HepG2 (cell line): Measurements from ENCODE around the gene EPHA1. TPM values are rescaled to one million over a fixed set of nuclear protein-coding genes. Genes with fewer than 3 reads are reported as not detected.

Experiments used
- ATAC-seq: fragments of 200-7000 bp; cut with Tn5 transposase; 3 replicates; pipeline ENCODE4 v1.9.1; 2020; ENCODE audit warnings: mild to moderate bottlenecking, moderate library complexity
- BruUV-seq: library from RNA; stranded (reverse); fragments of 400-500 nt; replicated peaks from 2 replicates; lab custom pipeline; 2021; lab: Mats Ljungman, UMichigan
- CTCF ChIA-PET: fragments of 300-600 bp; formaldehyde crosslinking; extraction: SDS; loops from one replicate; lab custom pipeline; 2021; ENCODE audit warnings: low total read pairs, inconsistent platforms, low intra/inter-chr PET ratio; lab: Yijun Ruan, JAX
- POLR2A ChIA-PET: fragments of 350-600 bp; sonication (Branson Sonifier 250); formaldehyde crosslinking; loops from one replicate; lab custom pipeline; 2020; ENCODE audit warnings: antibody characterized with exemption, inconsistent platforms; lab: Yijun Ruan, JAX
- DNase-seq: peaks from one replicate; pipeline ENCODE4 v3.0.0-alpha.2; 2015; ENCODE audit warnings: low spot score
- FAIRE-seq: peaks from 3 replicates; lab custom pipeline; 2011; peaks lifted over from hg19 to GRCh38; lab: Jason Lieb, UNC
- H2AFZ ChIP-seq: one replicate; pipeline ENCODE4 v1.6.1; 2011; ENCODE audit warnings: low read length, inconsistent platforms
- H3K27ac ChIP-seq: fragments of 300-600 bp; 3 replicates; pipeline ENCODE4 v1.8.0; 2011; ENCODE audit warnings: mixed run types, mild to moderate bottlenecking, mixed read lengths, low read length, inconsistent platforms; ENCODE audit not compliant: insufficient read depth; ENCODE audit errors: extremely low read length
- H3K27me3 ChIP-seq, 2 experiments: fragments of 200-600 bp in 1 of 2; 2 replicates in 1 of 2; 3 replicates in 1 of 2; pipeline versions ENCODE4 v1.6.0 to v1.8.0; 2011; ENCODE audit warnings: low read length in 2 of 2, mild to moderate bottlenecking in 2 of 2, moderate library complexity in 2 of 2, inconsistent platforms in 1 of 2; ENCODE audit not compliant: insufficient read depth in 2 of 2, control insufficient read depth in 1 of 2
- H3K36me3 ChIP-seq, 2 experiments: fragments of 200-600 bp in 1 of 2; replicated peaks in 1 of 2; 2 replicates in 1 of 2; 3 replicates in 1 of 2; pipeline versions ENCODE4 v1.5.1 to v1.8.0; 2011; ENCODE audit warnings: low read length in 2 of 2, inconsistent platforms in 1 of 2; ENCODE audit not compliant: insufficient read depth in 2 of 2, control insufficient read depth in 1 of 2
- H3K4me1 ChIP-seq: 2 replicates; pipeline ENCODE4 v1.5.1; 2012; ENCODE audit warnings: low read length, inconsistent platforms; ENCODE audit not compliant: insufficient read depth
- H3K4me2 ChIP-seq: 2 replicates; pipeline ENCODE4 v1.6.0; 2011; ENCODE audit warnings: low read depth, low read length, inconsistent platforms
- H3K4me3 ChIP-seq, 3 experiments: fragments of 200-600 bp in 1 of 3; sonication (generic), shearing (Covaris generic) in 1 of 3; replicated peaks in 1 of 3; 2 replicates each; pipeline ENCODE4 v1.5.1; 2011 to 2016; ENCODE audit warnings: low read length in 3 of 3, inconsistent platforms in 2 of 3, low read depth in 2 of 3, mild to moderate bottlenecking in 2 of 3, control low read depth in 1 of 3, mixed read lengths in 1 of 3; ENCODE audit not compliant: insufficient read depth in 1 of 3
- H3K79me2 ChIP-seq: one replicate; pipeline ENCODE4 v1.6.1; 2011; ENCODE audit warnings: low read length, inconsistent platforms; ENCODE audit not compliant: insufficient read depth
- H3K9ac ChIP-seq: 2 replicates; pipeline ENCODE4 v1.6.0; 2011; ENCODE audit warnings: mild to moderate bottlenecking, low read depth, low read length, inconsistent platforms; ENCODE audit not compliant: insufficient read depth
- H3K9me3 ChIP-seq: 2 replicates; pipeline ENCODE4 v1.5.1; 2012; ENCODE audit warnings: mild to moderate bottlenecking, low read length
- H4K20me1 ChIP-seq: 2 replicates; pipeline ENCODE4 v1.6.0; 2011; ENCODE audit warnings: inconsistent platforms, mild to moderate bottlenecking, low read length, moderate library complexity; ENCODE audit not compliant: insufficient read depth
- FOXJ3 ChIP-seq: sonication (generic); formaldehyde crosslinking; IDR thresholded peaks from 2 replicates; pipeline ENCODE4 v1.4.0; 2020; ENCODE audit warnings: missing genetic modification reagents, mild to moderate bottlenecking, borderline replicate concordance
- HHEX ChIP-seq: IDR thresholded peaks from 2 replicates; pipeline ENCODE4 v1.6.1; 2016; ENCODE audit warnings: control low read depth
- SMAD1 ChIP-seq: sonication (generic); formaldehyde crosslinking; IDR thresholded peaks from 2 replicates; pipeline ENCODE4 v1.4.0; 2020; ENCODE audit warnings: missing genetic modification reagents, low read depth, mild to moderate bottlenecking, borderline replicate concordance
- SMC3 ChIP-seq: IDR thresholded peaks from 2 replicates; pipeline ENCODE4 v1.6.1; 2011; ENCODE audit warnings: low read length, improper control_type of control experiment
- SOX6 ChIP-seq, 2 experiments: fragments of 450-650 bp in 1 of 2; sonication (generic) in 1 of 2; formaldehyde crosslinking in 1 of 2; IDR thresholded peaks; 2 replicates each; pipeline versions ENCODE4 v1.4.0 to v1.6.1; 2017 to 2020; ENCODE audit warnings: antibody characterized with exemption in 1 of 2, mild to moderate bottlenecking in 1 of 2, missing genetic modification reagents in 1 of 2
- STAT5B ChIP-seq: sonication (generic); formaldehyde crosslinking; IDR thresholded peaks from 2 replicates; pipeline ENCODE4 v1.4.0; 2020; ENCODE audit warnings: missing genetic modification reagents
- ZNF724P ChIP-seq: sonication (generic); formaldehyde crosslinking; IDR thresholded peaks from 2 replicates; pipeline ENCODE4 v1.8.0; 2022; ENCODE audit warnings: missing genetic modification reagents, borderline replicate concordance
- WGBS: methylation state at CpG from one replicate; pipeline ENCODE4 v1.1.6; 2017; ENCODE audit warnings: low lambda C conversion rate; 5-methylcytosine and 5-hydroxymethylcytosine counted together
- in situ Hi-C: cut with HindIII; loops from 2 replicates; pipeline ENCODE4 v1.10.0; 2017; ENCODE audit warnings: low pct_unique_long_range_greater_than_20kb; ENCODE audit not compliant: extremely low pct_ligation_motif_present
- intact Hi-C: fragments of 100-400 bp; cut with micrococcal nuclease; formaldehyde crosslinking; loops from one replicate; pipeline ENCODE4 v1.10.0; 2022; ENCODE audit not compliant: unreplicated experiment
- polyA plus RNA-seq, 8 experiments: library from polyadenylated mRNA; depleted of rRNA in 3 of 8; stranded (reverse) in 7 of 8; unstranded in 1 of 8; fragments of >200 nt; fragmentation: Illumina TruSeq in 4 of 8; extraction: Trizol in 4 of 8; gene quantifications; 2 replicates each; pipeline versions ENCODE4 v1.2.1 to v1.2.3, GENCODE V29; 2011 to 2016; ENCODE audit warnings: low read depth in 4 of 8, missing spikeins in 1 of 8, mixed read lengths in 1 of 8; ENCODE audit not compliant: insufficient read depth in 1 of 8
- total RNA-seq, 5 experiments: library from RNA; depleted of rRNA; stranded (reverse); fragments of >200 nt; fragmentation: Illumina TruSeq; extraction: Trizol; gene quantifications; 2 replicates each; pipeline ENCODE4 v1.2.3, GENCODE V29; 2016; ENCODE audit warnings: low read depth in 1 of 5
- TF ChIP-seq, protein P1 (sequence below): sonication (generic); formaldehyde crosslinking; IDR thresholded peaks from 2 replicates; pipeline ENCODE4 v1.4.0; 2020; ENCODE audit warnings: missing genetic modification reagents
- TF ChIP-seq, protein P2 (sequence below): sonication (generic); formaldehyde crosslinking; IDR thresholded peaks from 2 replicates; pipeline ENCODE4 v1.5.0; 2020; ENCODE audit warnings: missing genetic modification reagents
- TF ChIP-seq, protein P3 (sequence below), 2 experiments: fragments of 450-650 bp in 1 of 2; sonication (generic) in 1 of 2; formaldehyde crosslinking in 1 of 2; IDR thresholded peaks; 2 replicates each; pipeline versions ENCODE4 v1.6.1 to v1.8.0; 2016 to 2022; ENCODE audit warnings: antibody characterized with exemption in 1 of 2, mild to moderate bottlenecking in 1 of 2, missing genetic modification reagents in 1 of 2

Gene EPHA1
- total and polyA plus RNA-seq, 2 of the 13 experiments (the other 11 are each of a cell fraction or from before 2014, with no cell fraction given), result 4.6 to 17.1 TPM

DNA sequence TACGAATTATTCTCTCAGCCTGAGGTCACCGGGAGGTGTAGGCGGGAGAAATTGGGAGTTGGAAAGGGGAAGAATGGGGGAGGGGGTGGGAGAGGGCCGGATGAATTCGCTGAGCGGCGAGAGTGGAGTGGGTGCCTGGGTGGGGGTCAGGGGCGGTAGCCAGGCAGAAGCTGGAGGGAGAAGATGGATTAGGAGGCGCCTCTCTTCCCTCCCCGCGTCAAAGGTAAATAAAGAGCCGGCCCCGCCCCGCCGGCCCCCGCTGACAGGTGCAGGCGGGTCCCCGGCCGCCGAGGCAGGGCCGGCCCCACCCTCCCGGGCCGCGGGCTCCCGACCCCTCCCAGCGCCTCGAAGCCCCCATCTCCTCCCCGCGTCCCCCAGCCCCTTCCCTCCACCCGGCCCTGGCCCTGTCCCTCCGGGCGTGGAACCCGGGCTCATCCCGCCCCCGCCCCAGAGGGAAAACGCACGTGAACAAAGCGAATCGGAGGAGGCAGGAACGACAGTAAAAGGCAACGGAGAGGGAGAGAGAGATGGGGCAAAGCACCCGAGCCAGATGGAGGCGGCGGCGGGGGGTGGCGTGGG, 47.0 kb downstream of the EPHA1 start:
- ChIA-PET POLR2A (no interaction called here), CTCF (no interaction called here)
- intact Hi-C loops (no loop called here), in situ Hi-C loops (no loop called here)
- H3K9me3 ChIP-seq, result no peaks in the 10 kb centered on the region
- no peak overlapping the region for H2AFZ ChIP-seq
- peaks cover 7 to 75% of the 10 kb centered on the region in 2 experiments for H3K27me3 ChIP-seq
- no peak for ATAC-seq
- H3K79me2 ChIP-seq, result no peaks in the 10 kb centered on the region
- no peak for FAIRE-seq
- BruUV-seq, result no TSS peak
- no peaks in the 10 kb centered on the region for H3K36me3 ChIP-seq
- WGBS, result 24% methylated on average over 23 of the region's 46 CpGs
- H3K4me3 ChIP-seq, result no peak overlapping the region
- no peaks in the 10 kb centered on the region for H4K20me1 ChIP-seq
- DNase-seq, result no peak
- no peak overlapping the region for H3K9ac ChIP-seq
- H3K4me1 ChIP-seq, result no peaks in the 10 kb centered on the region
- H3K4me2 ChIP-seq, result no peak overlapping the region
- no peak overlapping the region for H3K27ac ChIP-seq
- no peak for TF ChIP-seq HHEX
- TF ChIP-seq FOXJ3 (CRISPR knock-in tag), result no peak
- TF ChIP-seq, protein P1, sequence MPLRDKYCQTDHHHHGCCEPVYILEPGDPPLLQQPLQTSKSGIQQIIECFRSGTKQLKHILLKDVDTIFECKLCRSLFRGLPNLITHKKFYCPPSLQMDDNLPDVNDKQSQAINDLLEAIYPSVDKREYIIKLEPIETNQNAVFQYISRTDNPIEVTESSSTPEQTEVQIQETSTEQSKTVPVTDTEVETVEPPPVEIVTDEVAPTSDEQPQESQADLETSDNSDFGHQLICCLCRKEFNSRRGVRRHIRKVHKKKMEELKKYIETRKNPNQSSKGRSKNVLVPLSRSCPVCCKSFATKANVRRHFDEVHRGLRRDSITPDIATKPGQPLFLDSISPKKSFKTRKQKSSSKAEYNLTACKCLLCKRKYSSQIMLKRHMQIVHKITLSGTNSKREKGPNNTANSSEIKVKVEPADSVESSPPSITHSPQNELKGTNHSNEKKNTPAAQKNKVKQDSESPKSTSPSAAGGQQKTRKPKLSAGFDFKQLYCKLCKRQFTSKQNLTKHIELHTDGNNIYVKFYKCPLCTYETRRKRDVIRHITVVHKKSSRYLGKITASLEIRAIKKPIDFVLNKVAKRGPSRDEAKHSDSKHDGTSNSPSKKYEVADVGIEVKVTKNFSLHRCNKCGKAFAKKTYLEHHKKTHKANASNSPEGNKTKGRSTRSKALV, result no peak
- TF ChIP-seq SMAD1 (CRISPR knock-in tag), result no peak
- no peak for TF ChIP-seq SMC3
- TF ChIP-seq, protein P2, sequence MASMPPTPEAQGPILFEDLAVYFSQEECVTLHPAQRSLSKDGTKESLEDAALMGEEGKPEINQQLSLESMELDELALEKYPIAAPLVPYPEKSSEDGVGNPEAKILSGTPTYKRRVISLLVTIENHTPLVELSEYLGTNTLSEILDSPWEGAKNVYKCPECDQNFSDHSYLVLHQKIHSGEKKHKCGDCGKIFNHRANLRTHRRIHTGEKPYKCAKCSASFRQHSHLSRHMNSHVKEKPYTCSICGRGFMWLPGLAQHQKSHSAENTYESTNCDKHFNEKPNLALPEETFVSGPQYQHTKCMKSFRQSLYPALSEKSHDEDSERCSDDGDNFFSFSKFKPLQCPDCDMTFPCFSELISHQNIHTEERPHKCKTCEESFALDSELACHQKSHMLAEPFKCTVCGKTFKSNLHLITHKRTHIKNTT (CRISPR knock-in tag), result no peak
- TF ChIP-seq, protein P3, sequence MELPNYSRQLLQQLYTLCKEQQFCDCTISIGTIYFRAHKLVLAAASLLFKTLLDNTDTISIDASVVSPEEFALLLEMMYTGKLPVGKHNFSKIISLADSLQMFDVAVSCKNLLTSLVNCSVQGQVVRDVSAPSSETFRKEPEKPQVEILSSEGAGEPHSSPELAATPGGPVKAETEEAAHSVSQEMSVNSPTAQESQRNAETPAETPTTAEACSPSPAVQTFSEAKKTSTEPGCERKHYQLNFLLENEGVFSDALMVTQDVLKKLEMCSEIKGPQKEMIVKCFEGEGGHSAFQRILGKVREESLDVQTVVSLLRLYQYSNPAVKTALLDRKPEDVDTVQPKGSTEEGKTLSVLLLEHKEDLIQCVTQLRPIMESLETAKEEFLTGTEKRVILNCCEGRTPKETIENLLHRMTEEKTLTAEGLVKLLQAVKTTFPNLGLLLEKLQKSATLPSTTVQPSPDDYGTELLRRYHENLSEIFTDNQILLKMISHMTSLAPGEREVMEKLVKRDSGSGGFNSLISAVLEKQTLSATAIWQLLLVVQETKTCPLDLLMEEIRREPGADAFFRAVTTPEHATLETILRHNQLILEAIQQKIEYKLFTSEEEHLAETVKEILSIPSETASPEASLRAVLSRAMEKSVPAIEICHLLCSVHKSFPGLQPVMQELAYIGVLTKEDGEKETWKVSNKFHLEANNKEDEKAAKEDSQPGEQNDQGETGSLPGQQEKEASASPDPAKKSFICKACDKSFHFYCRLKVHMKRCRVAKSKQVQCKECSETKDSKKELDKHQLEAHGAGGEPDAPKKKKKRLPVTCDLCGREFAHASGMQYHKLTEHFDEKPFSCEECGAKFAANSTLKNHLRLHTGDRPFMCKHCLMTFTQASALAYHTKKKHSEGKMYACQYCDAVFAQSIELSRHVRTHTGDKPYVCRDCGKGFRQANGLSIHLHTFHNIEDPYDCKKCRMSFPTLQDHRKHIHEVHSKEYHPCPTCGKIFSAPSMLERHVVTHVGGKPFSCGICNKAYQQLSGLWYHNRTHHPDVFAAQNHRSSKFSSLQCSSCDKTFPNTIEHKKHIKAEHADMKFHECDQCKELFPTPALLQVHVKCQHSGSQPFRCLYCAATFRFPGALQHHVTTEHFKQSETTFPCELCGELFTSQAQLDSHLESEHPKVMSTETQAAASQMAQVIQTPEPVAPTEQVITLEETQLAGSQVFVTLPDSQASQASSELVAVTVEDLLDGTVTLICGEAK (IDR thresholded peaks at IDR 0.05), result no peak
- TF ChIP-seq, protein P3 (CRISPR knock-in tag; IDR thresholded peaks at IDR 0.05), result no peak
- TF ChIP-seq SOX6 (IDR thresholded peaks at IDR 0.05), result no peak
- no peak for TF ChIP-seq SOX6 (CRISPR knock-in tag; IDR thresholded peaks at IDR 0.05)
- no peak for TF ChIP-seq ZNF724P (CRISPR knock-in tag)
- TF ChIP-seq STAT5B, result no peak
